GM19455 (cell line): ENCODE data around the gene CATSPERD.

Experiments
- ATAC-seq: cut with Tn5 transposase; IDR thresholded peaks from one replicate; pipeline ENCODE4 v1.9.1; 2021; ENCODE audit not compliant: unreplicated experiment

The CATSPERD gene

DNA sequence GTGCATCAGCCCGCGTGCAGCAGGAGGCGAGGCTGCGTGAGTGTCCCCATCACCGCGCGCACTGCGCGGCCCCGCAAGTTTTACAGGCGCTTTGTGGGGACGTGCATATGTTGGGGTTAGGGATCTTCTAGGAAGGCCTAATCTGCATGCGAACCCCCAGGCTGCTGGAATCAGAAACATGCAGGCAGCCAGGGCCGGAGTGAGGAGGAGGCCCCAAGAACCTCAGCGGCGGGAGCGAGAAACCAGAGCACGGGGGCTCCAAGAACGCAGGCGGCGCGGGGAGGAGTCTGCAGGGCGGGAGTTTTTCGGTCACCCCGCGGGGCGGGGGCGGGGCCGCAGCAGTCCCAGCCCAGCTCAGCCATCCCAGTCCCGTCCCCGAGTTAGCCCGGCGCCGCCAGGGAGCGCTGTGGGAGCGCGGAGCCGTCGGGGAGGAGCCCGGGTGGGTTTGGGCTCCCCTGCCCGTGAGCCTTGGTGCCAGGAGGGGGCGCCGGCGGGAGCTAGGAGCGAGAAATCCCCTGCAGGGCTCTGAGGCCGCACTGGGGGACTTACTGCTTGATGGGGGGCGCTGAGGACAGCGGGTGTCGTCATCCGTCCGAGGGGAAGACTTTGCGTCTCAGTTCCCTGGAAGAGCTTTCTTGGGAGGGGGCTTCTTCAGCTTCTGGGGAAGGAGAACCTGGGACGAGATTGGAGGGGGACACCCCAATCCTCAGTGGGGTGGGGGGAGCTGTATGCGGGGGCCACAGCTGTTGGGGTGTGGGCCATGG, 83.5 kb downstream of the CATSPERD start:
- no peak for ATAC-seq

DNA sequence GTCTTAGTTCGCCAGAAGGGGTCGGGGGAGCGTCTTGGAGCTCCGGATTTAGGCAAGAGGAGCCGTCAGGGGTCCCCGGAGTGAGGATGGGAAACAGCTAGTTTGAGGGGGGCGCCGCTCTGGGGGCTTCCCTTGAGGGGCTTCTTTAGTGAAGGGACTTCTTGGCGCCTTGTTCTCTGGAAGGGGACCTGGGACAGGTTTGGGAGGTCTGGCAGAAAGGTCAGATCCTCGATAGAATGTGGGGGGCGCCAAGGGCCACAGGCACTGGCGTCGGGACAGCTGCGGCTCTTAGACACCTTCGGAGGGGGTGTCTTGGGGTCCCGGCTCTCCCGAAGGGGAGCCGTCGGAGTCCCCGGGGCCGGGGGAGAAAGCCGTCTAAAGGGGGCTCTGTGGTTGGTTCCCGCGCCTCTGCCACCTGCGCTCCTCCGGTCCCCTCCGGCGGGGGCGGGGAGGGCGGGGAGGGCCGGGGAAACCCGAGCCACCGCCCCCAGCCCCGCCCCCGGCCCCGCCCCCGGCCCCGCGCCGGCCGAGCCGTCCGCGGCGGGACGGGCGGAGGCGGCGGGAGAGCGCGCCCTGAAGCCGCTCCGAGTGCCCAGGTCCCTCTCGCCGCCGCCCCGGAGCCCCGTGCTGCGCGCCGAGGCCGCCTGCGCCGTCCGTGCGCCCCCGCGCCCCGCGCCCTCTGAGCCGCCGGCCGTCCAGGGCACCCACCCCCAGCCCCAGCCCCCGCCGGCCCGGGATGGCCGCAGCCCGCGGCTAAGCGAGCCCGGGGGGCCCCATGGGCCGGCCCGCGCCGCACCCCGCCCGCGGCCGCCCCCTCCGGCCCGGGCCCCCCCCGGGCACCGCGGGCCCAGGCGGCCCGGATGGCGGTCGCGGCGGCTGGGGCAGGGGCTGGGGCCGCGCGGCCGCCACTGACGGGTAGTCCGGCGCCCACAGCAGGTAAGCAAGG, 84.4 kb downstream of the CATSPERD start, which contains the start of gene NRTN:
Gene NRTN (plus strand): TSS at position 552 of the 946 bp plus-strand sequence. CDS start 19,099 bp downstream, outside the sequence.
- ATAC-seq = no peak

DNA sequence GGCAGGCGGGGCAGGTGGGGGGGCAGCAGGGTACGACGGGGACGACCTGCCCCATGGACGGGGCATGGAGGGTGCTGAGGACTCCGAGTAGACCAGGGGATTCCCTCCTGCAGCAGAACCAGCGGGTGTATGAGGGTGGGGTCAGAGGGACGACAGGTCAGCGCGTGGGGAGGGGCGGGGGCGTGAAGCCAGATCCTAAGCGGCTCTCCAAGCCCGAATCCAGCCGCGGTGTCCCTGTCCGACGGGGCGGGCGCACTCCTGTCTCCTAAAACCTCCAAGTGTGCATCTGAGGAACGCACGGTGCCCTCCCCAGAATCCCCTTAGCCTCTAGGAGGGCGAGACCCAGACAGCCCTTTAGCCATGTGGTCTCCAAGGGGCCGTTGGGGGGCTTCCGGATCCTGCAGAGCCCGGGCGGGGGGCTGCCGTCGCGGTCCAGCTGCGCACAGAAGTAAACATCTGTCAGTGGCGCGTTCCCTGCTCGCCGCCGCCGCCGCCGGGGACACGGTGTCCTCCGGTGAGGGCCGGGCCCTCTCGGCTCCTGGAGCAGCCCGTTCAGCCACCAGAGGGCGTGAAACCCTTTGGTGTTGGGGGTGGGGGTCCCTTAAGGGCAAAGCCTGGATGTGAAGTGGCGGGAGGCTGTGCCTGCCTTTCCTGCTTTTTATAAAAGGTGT, 85.2 kb downstream of the CATSPERD start:
- no peak for ATAC-seq

DNA sequence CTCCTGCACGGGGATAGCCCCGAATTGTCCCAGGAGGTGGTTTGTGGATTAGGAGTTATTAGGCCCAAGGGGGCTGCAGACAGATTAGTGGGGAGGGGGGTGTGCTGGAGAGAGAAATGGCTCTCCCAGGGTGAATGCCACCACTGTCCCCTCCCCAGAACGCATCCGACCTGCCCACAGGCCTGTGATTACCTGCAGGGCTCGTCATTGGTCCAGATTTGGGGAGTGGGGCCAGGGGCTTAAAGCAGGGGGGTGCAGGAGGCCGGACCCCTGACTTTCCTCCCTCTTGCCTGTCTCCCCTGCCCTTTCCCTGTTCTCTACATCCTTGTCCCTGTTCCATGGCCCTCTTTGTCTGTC, 85.7 kb downstream of the CATSPERD start:
- no peak for ATAC-seq

DNA sequence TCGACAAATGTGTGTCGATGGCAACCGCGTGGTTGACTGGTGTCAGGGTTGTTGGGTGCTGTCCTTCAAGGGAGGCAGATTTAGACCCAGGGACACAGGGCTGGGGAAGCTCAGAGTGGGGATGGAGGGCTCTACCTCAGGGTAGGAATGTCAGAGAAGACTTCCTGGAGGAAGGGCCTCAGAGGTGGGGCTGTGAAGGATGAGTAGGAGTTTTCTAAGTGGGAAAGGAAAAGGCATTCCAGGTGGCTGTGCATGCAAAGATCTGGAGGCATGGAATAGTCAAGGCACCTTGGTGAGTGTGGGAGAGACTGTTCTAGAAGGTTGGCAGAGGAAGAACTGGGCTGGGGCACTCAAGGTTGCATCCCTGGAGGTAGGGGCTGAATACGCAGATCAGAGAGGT, 86.5 kb downstream of the CATSPERD start:
- no peak for ATAC-seq

DNA sequence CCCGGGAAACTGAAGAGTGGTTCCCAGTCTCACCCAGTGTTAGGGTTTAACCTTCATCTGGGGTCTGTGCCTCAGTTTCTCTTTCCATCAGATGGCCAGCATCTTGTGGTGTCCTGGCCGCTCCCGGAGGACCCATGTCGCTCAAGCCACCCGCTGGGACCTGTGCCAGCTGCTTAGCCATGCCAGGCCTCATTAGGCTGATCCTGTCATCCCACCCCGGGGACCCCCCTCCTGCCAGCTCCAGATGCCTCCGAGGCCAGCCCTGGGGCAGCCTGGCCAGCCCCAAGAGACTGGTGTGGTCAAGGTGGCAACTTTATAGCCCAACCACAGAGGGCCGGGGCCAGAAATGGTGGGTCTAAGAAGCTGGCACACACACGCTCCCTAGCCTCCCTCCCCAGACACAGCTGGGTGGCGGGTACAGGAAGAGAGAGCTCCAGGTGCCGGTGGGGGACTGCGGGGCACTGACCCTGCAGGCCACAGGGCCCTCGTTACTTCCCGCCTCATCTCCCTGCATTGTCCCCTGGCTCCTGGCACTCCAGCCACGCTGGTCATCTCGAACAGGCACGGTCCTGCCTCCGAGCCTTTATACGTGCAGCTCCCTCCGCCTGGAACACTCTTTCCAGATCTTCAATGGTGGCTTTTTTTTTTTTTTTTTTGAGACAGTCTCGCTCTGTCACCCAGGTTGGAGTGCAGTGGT, 87.8 kb downstream of the CATSPERD start:
- ATAC-seq = no peak

DNA sequence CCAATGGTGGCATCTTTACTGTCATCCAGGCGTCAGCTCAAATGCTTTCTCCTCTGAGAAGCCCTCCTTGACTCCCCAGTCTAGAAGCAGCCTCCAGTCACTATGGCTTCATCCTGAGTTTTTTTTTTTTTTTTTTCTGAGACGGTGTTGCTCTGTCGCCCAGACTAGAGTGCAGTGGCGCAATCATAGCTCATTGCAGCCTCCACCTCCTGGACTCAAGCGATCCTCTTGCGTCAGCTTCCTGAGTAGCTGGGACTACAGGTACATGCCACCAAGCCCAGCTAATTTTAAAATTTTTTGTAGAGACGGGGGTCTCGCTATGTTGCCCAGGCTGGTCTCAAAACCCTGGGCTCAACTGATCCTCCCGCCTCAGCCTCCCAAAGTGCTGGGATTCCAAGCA, 88.6 kb downstream of the CATSPERD start:
- ATAC-seq = no peak

DNA sequence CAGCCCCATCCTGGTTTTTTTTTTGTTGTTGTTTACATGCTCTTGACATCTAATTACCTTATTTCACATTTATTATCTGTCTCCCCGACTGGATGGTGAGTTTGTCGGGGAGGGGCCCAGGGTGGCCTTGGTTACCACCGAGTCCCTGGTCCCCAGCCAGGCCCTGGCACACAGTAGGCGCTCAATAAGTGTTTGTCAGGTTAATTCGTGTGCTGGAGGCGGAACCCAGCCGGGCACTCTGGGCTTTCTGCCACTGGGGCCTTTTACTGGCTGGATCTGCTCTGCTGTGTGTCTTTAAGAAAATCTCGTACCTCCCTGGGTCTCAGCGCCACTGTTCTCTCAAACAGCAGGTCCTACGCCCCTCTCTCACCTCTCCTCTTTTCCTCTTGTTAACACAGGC, 89.0 kb downstream of the CATSPERD start:
- ATAC-seq = no peak

DNA sequence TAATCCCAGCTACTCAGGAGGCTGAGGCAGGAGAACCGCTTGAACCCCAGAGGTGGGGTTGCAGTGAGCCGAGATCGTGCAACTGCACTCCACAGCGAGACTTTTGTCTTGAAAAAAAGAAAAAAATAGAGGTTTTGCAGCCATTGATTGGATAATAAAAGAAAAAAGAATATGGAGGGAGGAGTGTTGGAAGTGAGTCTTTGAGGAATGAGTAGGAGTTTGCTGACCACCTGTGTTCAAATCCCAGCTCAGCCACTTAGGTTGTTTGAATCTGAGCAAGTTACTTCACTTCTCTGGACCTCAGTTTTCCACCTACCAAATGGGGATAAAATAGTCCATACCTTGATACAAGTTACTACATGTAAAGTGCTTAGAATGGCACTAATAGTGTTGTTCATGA, 90.7 kb downstream of the CATSPERD start:
- no peak for ATAC-seq

DNA sequence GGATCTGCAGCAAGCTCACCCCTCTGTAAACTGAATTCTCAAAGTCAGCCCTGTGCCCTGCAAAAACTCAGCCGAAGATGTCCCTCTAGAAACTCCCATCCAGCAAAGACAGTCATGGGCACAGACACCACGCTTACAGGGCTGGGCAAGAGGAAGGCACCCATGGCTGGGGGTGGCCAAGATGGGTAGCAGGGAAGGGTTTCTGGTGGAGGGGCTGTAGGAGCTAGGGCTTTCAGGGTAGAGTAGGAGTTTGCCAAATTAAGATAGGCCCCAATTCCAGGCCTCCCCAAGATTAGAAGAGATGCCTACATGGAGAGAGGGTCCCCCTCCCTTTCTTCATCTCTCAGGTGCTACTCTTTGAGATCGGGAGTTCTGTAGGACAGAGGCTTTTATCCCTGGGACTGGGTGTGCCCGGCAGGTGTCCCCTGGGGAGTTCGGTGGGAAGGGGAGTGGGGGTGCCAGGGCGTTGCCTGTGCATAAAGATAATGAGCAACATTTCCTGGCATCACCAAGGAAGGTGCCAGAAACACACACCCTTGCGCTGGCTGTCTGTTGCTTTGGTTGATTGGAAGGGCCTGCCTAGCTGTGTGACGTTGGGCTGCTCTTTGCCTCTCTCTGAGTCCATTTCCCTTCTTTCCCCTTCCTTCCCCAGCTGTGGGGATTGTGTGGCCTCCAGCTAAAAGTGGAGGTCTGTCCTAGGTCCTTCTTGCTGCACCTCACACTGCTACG, 93.8 kb downstream of the CATSPERD start:
- no peak for ATAC-seq

DNA sequence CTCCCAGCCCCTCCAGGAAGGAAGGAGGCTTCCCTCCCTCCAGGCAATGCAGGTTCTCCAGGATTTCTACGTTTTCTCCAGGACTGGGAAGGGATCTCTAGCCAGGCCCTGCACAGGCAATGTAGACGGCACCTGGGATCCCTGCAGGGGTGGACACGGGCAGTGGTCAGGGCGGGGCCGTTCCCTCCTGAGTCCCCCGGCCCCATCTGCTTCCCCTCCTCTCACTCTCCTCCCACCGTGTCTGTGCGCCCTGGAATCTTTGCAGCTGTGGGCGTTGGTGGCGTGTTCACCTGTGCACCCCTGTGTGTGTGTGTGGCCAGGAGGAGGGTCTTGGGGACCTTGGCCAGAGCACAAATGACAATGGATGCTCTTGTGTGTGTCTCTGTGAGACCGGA, 94.4 kb downstream of the CATSPERD start:
- ATAC-seq = no peak

DNA sequence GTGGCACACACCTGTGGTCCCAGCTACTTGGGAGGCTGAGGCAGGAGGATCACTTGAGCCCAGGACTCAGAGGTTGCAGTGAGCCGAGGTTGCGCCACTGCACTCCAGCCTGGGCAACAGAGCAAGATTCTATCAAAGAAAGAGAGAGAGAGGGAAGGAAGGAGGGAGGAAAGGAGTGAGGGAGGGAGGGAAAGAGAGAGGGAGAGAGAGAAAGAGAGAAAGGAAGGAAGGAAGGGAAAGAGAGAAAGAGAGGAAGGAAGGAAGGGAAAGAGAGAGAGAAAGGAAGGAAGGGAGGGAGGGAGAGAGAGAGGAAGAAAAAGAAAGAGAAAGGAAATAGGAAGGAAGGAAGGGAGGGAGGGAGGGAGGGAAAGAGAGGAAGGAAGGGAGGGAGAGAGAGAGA, 96.8 kb downstream of the CATSPERD start:
- ATAC-seq = no peak

DNA sequence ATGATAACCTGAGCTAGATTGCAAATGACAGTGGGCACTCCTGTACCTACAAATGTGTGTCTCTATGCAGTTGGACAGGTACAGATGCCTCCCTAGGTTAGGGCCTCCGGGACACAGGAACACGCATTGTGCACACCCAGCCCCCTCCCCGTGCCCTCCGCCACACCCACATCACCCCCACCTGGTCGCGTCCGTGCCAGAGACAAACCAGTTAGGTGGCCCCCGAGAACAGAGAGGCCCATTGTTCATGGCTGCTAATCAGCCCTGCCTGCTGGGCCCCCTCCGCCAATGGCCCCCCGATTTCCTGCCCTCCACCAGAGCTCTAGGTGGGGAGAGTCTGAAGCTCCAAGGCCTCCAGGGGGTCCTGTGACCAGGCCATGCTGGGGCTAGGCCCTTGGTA, 98.2 kb downstream of the CATSPERD start:
- ATAC-seq = no peak

DNA sequence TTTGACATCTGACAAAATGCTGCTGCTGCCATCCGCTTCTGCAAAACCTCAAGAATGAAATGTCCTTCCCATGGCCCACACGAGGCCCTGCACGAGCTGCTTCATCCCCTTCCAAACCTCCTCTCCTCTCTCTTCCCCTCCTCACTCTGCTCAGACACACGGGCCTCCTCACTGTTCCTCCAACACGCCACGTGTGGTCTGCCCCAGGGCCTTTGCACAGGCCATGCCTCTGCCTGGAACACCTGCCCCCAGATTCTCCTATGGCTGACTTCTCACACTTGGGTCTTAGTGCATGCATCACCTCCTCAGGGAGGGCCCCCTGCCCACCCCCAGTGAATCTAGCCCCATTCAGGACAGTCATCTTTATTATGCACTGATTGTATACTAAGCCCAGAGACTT, 100.3 kb downstream of the CATSPERD start:
- ATAC-seq = no peak

DNA sequence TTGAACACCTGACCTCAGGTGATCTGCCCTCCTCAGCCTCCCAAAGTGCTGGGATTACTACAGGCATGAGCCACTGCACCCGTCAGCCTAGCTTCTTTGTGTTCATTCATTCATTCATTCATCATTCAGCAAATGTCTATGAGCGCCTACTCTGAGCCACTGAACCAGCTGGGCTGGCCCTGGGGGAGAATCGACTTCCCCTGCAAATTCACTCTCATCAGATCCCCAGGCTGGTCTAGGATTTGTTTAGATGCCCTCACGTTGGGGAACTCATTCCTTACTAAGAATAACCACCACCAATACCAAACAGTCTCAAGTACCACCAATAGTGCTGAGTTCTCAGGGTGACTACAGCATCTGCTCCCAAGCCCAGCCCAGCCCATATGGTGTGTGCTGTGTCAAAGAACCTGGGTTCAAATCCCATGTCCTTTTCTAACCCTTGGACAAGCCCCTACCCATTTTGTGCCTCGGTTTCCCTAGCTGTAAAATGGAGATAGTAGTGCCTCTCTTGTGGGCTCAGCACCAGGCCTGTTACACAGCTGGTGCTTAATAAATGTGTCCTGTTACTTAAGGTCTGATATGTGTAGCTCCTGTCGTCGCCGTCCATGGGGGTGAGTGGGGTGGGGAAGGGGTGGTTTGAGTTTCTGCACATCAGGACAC, 101.2 kb downstream of the CATSPERD start:
- ATAC-seq = no peak

DNA sequence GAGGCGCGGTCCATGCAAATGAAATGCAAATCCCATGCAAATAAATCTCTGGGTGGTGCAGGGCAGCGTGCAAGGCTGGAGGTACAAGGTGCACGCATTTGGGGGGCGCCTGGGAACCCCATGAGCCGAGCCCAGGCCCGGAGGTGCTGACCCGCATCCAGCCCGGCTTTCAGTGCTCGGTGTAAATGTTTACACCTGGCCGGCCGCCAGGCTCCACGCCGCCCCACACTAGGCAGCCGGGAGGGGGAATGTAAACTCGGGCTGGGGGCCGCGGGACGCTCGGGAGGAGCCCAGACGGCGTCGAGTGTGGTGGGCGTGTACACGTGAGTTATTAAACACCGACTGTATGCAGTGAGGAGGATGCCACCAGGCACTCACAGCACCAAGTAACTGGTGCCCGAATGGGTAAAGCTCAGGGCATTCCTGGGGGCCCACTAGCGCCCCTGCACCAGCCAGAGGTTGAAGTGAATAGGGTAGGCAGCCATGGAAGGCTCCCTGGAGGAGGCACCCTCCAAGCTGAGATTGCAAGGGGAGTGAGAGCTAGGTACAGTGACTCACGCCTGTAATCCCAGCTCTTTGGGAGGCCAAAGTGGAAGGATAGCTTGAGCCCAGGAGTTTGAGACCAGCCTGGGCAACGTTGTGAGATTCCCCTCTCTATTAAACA, 101.9 kb downstream of the CATSPERD start:
- no peak for ATAC-seq

DNA sequence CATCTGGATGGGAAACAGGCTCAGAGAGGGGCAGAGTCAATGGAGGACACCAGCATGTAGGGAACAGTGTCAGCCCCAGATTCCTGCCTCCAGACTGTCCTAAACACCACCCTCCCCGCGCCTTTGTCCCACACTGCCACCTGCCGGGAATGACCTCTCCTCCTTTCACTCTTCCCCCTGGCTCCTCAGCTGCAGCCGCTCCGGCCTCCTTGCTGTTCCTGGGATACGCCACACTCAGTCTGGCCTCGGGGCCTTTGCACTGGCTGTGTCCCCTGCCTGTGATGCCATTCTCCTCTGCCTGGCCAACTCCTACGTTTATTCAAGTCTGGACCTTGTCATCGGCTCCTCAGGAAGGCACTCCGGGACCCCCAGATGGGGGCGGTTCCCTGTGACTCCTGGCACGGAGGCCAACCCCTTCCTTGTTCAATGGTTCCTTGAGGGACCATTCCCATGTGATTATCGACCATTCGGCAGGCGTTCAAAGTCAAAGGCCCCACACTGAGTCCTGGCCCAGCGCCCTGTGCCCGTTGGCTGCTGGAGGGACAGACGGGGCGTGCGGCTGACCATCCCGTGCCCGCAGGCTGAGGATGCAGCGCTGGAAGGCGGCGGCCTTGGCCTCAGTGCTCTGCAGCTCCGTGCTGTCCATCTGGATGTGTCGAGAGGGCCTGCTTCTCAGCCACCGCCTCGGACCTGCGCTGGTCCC, 103.3 kb downstream of the CATSPERD start:
- ATAC-seq = no peak

DNA sequence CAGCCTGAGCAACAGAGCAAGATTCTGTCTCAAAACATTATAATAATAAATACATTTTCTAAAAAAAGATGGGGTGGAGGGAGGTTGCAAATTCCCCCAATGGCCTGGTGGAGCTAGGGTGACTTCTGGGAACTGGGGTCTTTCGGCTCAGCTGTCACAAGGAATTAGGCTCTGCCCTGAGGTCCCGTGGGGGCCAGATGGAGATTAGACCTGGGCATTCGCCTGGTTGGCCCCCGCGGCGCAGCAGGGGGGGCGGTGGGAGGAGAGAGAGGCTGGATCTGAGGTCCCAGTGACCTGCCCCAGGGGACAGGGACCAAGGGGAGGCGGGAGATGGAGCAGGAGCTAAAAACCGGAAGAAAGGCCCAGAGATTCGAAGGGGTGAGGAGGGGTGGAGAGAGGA, 104.3 kb downstream of the CATSPERD start:
- no peak for ATAC-seq

DNA sequence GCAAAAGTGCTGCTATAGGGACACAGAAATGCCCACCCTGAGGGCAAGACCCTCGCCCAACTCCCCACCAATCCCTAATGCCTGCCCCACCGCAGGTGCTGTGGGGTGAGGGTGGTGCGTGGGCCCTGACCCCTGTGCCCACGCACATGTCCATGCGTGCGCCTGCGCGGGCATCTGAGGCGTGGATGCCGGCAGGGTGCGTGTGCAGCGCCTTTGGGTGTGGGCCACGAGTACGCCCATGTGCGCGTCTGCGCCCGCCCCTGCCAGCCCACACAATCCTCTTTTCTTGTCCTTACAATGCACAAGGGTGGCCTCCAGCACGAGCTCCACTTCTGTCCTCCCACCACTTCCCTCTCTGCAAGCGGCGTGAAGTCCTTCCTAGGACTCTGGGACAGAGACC, 104.7 kb downstream of the CATSPERD start:
- ATAC-seq = no peak
